Stimulated activated CD4-positive, alpha-beta T cell treated with anti-CD3 and anti-CD28 coated beads, TNF-alpha, amount 100 ng/mL, for 4 hours (primary cell): ENCODE measurements around the gene LYSMD4.

Experiments used
- DNase-seq, 3 experiments: peaks; one replicate each; pipeline ENCODE4 v3.0.0-alpha.2; 2020; ENCODE audit warnings: low read depth in 3 of 3

The LYSMD4 gene

GRCh38 chr15:99731336-99732123, 1.7 kb downstream of the LYSMD4 start:
- DNase-seq, result no peak

DNA sequence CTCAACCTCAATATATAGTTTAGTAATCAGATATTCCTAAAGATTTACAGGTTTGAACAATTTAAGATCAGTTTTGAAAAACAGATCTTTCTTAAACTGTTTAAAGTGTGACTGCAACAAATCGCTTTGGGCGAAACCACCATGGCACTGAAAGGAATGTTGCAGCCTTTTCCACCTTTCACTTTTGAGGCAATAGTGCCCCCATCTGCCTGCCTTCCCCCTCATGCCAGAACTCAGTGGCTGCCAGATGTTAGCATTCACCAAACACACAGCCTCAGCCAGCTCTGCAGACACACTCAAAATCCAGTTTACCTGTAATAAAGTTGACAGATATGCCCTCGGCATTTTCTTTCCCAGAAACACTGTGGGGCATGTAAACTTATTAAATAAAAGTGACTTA, 3.3 kb downstream of the LYSMD4 start:
- no peak for DNase-seq

- no peak for DNase-seq
Measured at GRCh38 chr15:99729327-99729726, 3.9 kb downstream of the LYSMD4 start.

- DNase-seq, result no peak
Measured at GRCh38 chr15:99728916-99729315, 4.3 kb downstream of the LYSMD4 start.

- DNase-seq, result no peak
Measured at GRCh38 chr15:99727733-99728132, 5.5 kb downstream of the LYSMD4 start.

GRCh38 chr15:99727330-99727729, 5.9 kb downstream of the LYSMD4 start:
- no peak for DNase-seq

GRCh38 chr15:99726333-99726732, 6.9 kb downstream of the LYSMD4 start:
- DNase-seq, result no peak

GRCh38 chr15:99722406-99722805, 10.8 kb downstream of the LYSMD4 start:
- DNase-seq, result no peak

- DNase-seq, result no peak
Measured at GRCh38 chr15:99721896-99722295, 11.3 kb downstream of the LYSMD4 start.

GRCh38 chr15:99721104-99721778, 12.0 kb downstream of the LYSMD4 start:
- no peak for DNase-seq

- DNase-seq, result no peak
Measured at GRCh38 chr15:99720533-99720932, 12.7 kb downstream of the LYSMD4 start.

- no peak for DNase-seq
Measured at GRCh38 chr15:99719096-99719541, 14.1 kb downstream of the LYSMD4 start.

- DNase-seq, result no peak
Measured at GRCh38 chr15:99718421-99718820, 14.8 kb downstream of the LYSMD4 start.

DNA sequence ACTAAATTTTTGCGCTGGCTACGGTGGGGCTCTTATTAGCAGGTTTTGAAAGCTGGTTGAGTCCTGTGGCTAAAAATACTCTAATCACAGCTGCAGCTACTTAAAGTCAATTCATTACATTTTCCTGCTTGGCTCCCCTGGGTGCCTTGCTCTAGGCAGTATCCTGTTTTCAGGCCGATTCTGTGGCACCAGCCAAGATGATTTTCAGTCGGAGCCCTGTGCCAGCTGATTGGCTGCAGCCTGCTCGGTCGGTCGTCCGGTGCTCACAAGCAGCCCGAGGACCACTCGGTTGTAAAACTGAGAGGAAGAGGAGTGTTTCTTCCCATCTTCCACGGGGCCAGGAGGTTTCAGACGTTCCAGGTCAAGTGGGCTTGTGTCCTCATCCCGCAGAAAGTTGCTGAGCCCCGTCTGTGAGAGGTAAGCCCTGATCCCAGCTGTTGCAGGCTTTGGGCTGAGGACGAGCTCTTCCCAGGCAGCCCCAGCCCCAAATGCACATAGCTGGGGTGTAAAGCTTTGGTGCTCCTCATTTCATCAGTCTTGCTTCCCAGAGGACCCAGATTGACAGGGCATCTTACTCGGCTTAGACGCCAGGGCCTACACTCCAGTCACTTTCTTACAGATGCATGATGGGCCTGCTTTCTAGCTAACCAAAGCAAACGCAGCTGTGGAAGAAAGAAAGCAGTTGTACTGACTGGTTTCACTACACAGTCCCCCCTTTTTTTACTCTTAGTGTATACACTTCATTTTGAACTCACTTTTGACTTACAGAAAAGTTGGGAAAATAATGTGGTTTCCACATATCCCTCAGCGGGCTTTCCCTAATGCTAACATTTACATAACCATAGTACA, 15.9 kb downstream of the LYSMD4 start:
- DNase-seq, result no peak

GRCh38 chr15:99716540-99717095, 16.6 kb downstream of the LYSMD4 start:
- DNase-seq, result no peak

DNA sequence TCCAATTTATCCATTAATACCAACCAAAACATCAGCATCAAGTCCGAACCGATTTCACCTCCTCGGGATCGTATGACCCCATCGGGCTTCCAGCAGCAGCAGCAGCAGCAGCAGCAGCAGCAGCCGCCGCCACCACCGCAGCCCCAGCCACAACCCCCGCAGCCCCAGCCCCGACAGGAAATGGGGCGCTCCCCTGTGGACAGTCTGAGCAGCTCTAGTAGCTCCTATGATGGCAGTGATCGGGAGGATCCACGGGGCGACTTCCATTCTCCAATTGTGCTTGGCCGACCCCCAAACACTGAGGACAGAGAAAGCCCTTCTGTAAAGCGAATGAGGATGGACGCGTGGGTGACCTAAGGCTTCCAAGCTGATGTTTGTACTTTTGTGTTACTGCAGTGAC, 20.8 kb downstream of the LYSMD4 start:
- DNase-seq, result no peak

DNA sequence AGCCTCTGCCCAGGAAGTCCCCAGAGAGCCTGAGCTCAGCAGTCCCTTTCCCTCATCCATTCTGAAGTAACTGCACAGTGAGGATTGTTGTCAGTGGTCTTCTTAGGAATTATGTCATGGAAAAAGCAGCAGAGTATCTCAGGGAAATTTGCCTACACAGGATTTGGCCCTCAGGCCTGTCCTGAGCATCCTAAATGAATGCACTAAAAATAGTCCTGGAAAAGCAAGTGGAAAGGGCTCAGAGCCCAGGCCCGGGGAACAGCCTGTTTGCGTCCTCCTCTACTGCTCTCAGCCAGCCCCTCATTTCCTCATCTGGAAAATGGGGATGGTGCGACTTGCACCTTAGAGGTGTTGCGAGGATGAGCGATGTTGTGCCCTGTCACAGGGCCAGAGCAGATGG, 21.6 kb downstream of the LYSMD4 start:
- no peak for DNase-seq

DNA sequence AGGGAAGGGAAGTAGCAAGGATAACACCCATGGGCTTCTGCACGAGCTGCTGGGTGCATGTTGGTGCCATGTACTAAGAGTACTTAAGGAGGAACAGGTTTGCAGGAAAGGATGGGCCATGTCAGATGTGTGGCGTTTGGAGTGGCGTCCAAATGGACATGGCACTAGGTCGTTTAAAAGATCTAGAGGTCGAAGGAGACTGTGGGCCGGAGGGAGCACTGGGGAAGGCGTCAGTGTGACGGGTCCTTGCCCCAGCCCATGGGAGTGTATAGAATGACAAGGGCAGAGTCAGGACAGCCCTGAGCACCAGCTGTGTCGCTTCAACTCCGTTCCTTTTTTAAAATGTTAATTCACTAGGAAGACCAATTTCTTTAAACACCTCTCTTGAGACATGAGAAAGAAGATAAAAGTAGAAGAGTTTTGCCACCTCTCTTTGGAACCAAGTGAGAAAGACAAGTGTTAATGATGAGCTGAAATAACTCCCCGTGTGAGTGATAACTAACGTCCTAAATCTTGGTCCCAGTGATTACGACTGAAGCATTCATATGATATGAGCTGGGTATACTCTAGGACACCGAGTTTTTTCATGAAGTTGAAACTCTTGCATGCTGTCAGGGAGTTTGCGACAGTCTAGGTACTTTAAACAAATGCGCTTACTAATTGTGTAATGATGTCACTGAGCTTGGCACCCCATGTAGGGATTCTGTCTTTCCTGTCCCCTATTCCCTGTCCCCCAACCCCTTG, 23.8 kb downstream of the LYSMD4 start:
- no peak for DNase-seq

- no peak for DNase-seq
Measured at GRCh38 chr15:99708563-99708962, 24.7 kb downstream of the LYSMD4 start.

GRCh38 chr15:99707473-99708270, 25.6 kb downstream of the LYSMD4 start:
- no peak for DNase-seq
